VCaP (cell line): ENCODE results near the gene AJAP1.
"Not testable (repeated sequence)": the region's sequence is repeated elsewhere in the genome, so short reads cannot be mapped to it uniquely, and the experiment has no call there.

Source experiments
- H3K27ac ChIP-seq: fragments of 450-650 bp; 2 replicates; pipeline ENCODE4 v1.5.1; 2017
- CTCF ChIP-seq: fragments of 450-650 bp; conservative IDR thresholded peaks from 2 replicates; pipeline ENCODE4 v1.5.1; 2017; ENCODE audit warnings: mild to moderate bottlenecking, moderate library complexity

The AJAP1 gene

GRCh38 chr1:4660917-4661594 is 6.6 kb downstream of the AJAP1 start:
- TF ChIP-seq CTCF: no peak
- H3K27ac ChIP-seq: no peak overlapping the region

GRCh38 chr1:4661595-4661917 is 7.1 kb downstream of the AJAP1 start:
- H3K27ac ChIP-seq: no peak overlapping the region

GRCh38 chr1:4662168-4662567 is 7.8 kb downstream of the AJAP1 start:
- H3K27ac ChIP-seq: no peak overlapping the region
- no peak for TF ChIP-seq CTCF

More at GRCh38 chr1:4661595-4661917, 7.1 kb downstream of the AJAP1 start:
- TF ChIP-seq CTCF: no peak

- no peak overlapping the region for H3K27ac ChIP-seq
- no peak for TF ChIP-seq CTCF
Measured at GRCh38 chr1:4662723-4663122, 8.3 kb downstream of the AJAP1 start.

- no peak overlapping the region for H3K27ac ChIP-seq
- no peak for TF ChIP-seq CTCF
Measured at GRCh38 chr1:4664095-4664494, 9.7 kb downstream of the AJAP1 start.

- H3K27ac ChIP-seq: no peak overlapping the region
- no peak for TF ChIP-seq CTCF
Measured at GRCh38 chr1:4664606-4665005, 10.2 kb downstream of the AJAP1 start.

GRCh38 chr1:4665456-4665855 is 11.0 kb downstream of the AJAP1 start:
- no peak for TF ChIP-seq CTCF
- H3K27ac ChIP-seq: no peak overlapping the region

GRCh38 chr1:4666683-4667082 is 12.3 kb downstream of the AJAP1 start:
- H3K27ac ChIP-seq: not testable (repeated sequence)
